ENCODE data around the gene SULT1C3. TPM values are rescaled to one million over a fixed set of nuclear protein-coding genes. Genes with fewer than 3 reads are reported as not detected.

The SULT1C3 gene
- total and polyA plus RNA-seq, 2 of the 8 experiments (the other 6 are each of a cell fraction or from before 2014, with no cell fraction given): not detected

DNA sequence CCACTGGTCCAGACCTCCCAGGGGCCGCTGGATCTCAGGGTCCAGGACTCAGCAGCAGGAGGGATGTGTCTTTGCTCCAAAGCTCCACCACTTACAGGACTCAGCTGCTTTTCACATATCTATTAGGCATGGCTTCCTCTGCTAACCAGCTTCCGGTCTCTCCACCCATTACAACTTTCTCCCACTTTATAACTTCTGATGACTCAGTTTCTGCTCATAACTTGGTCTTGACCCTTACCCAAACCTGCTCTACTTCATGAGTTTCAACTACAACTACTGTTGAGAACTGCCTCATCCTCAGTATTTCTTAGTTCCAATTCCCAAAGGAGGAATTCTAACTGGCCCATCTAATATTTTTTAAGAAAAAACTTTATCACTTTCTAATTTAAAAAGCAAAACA, 66.1 kb downstream of the SULT1C3 start:
- Histone ChIP-seq H3K79me1 (ENCODE audit: low read depth, low read length) (no peaks in the 10 kb centered on the region), H3K14ac (ENCODE audit: insufficient read length) (no peak overlapping the region), H2BK12ac (ENCODE audit: low read depth, low read length) (no peak overlapping the region), H3K18ac (ENCODE audit: extremely low read depth, low read length) (no peak overlapping the region), H4K20me1 (replicated peaks in 1 of 2; ENCODE audit: control insufficient read depth in 1 of 2, insufficient read depth in 2 of 2, low read length in 2 of 2) (no peaks in the 10 kb centered on the region), H4K5ac (ENCODE audit: insufficient read length, low read depth, low read length) (no peak overlapping the region), H2AK5ac (ENCODE audit: low read depth, low read length) (no peak overlapping the region), H2AFZ (ENCODE audit: low read length) (no peak overlapping the region), H3K23ac (ENCODE audit: insufficient read length) (no peak overlapping the region), H2BK5ac (ENCODE audit: low read depth, low read length) (no peak overlapping the region), H3K23me2 (ENCODE audit: low read depth, low read length) (no peaks in the 10 kb centered on the region), H3K27me3 (replicated peaks in 1 of 4; ENCODE audit: control insufficient read depth in 3 of 4, extremely low read depth in 1 of 4, insufficient read depth in 3 of 4, low read length in 3 of 4) (no peaks in the 10 kb centered on the region; a peak in 1 of 7 replicates), H3K4me1 (replicated peaks in 1 of 4; ENCODE audit: control insufficient read depth in 3 of 4, insufficient read depth in 4 of 4, low read length in 3 of 4) (no peaks in the 10 kb centered on the region), H3K4ac (replicated peaks; ENCODE audit: insufficient read length, low read depth, low read length) (no peak overlapping the region), H3K9ac (replicated peaks in 1 of 4; ENCODE audit: extremely low read depth in 1 of 4, low read depth in 3 of 4, low read length in 3 of 4) (no peak overlapping the region), H3K9me3 (ENCODE audit: insufficient read depth in 2 of 2, low read depth in 1 of 2, low read length in 1 of 2) (no peaks in the 10 kb centered on the region), H3K4me3 (ENCODE audit: extremely low read depth in 1 of 4, insufficient read depth in 2 of 4, low read depth in 3 of 4, low read length in 4 of 4) (no peak overlapping the region), H3K56ac (replicated peaks; ENCODE audit: insufficient read length, low read depth, low read length) (no peak overlapping the region), H4K91ac (replicated peaks; ENCODE audit: insufficient read length, low read length) (no peak overlapping the region), H2BK20ac (ENCODE audit: low read length) (no peak overlapping the region), H3K27ac (ENCODE audit: low read depth, low read length) (no peak overlapping the region), H3K79me2 (ENCODE audit: control insufficient read depth in 1 of 2, insufficient read depth in 2 of 2, low read length in 2 of 2) (no peaks in the 10 kb centered on the region), H3K36me3 (ENCODE audit: control insufficient read depth in 2 of 4, insufficient read depth in 4 of 4, low read length in 3 of 4) (no peaks in the 10 kb centered on the region), H2BK15ac (ENCODE audit: low read length) (no peak overlapping the region), H3K4me2 (ENCODE audit: insufficient read depth in 1 of 2, low read depth in 2 of 2, low read length in 2 of 2) (no peak overlapping the region), H4K8ac (ENCODE audit: extremely low read depth, insufficient read depth, low read length) (no peak overlapping the region), H2BK120ac (replicated peaks; ENCODE audit: low read depth, low read length) (no peak overlapping the region)
- ChIA-PET CTCF (ENCODE audit: partially characterized antibody) (no interaction called here), POLR2A (ENCODE audit: partially characterized antibody) (interaction anchor here (1.1 kb wide), 1 partner anchor 10 kb away, joined by 3 read pairs; no protein-coding TSS in a partner anchor)
- TF ChIP-seq, protein P1, sequence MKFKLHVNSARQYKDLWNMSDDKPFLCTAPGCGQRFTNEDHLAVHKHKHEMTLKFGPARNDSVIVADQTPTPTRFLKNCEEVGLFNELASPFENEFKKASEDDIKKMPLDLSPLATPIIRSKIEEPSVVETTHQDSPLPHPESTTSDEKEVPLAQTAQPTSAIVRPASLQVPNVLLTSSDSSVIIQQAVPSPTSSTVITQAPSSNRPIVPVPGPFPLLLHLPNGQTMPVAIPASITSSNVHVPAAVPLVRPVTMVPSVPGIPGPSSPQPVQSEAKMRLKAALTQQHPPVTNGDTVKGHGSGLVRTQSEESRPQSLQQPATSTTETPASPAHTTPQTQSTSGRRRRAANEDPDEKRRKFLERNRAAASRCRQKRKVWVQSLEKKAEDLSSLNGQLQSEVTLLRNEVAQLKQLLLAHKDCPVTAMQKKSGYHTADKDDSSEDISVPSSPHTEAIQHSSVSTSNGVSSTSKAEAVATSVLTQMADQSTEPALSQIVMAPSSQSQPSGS (IDR thresholded peaks at IDR 0.05; ENCODE audit: low read length): no peak
- TF ChIP-seq BCL11A (IDR thresholded peaks at IDR 0.05; ENCODE audit: low read depth in 2 of 2, low read length in 2 of 2) (no peak), POLR2AphosphoS5 (IDR thresholded peaks at IDR 0.05; ENCODE audit: low read depth, low read length) (no peak), RBBP5 (IDR thresholded peaks at IDR 0.05; ENCODE audit: borderline replicate concordance, low read depth, low read length) (no peak), ASH2L (IDR thresholded peaks at IDR 0.05; ENCODE audit: low read length) (no peak), SP2 (IDR thresholded peaks at IDR 0.05; ENCODE audit: low read length) (no peak)
- DNase-seq (ENCODE audit: low read depth in 1 of 2, low spot score in 2 of 2) (no peak), FAIRE-seq (no peak)
- whole genome bisulfite sequencing, 2 experiments (ENCODE audit: extremely low coverage in 1 of 2, insufficient coverage in 1 of 2, insufficient read length in 1 of 2, insufficient replicate concordance in 2 of 2, low coverage in 1 of 2, low lambda C conversion rate in 2 of 2, missing lambda C conversion rate in 1 of 2): 85% methylated on average over 2 of the region's 2 CpGs; no CpG with 5 or more reads in 1 of the 2 experiments

All from H1 (cell line).